CD4-positive, alpha-beta T cell treated with Interleukin-17A for 4 hours (primary cell): ENCODE results near the gene SLC39A8.
A peak's percentile ranks its signal among the peaks of the same experiment; 100 is the strongest.

Experiments used
- DNase-seq: peaks from one replicate; pipeline ENCODE4 v3.0.0-alpha.2; 2020; ENCODE audit warnings: mixed read lengths

SLC39A8 gene

GRCh38 chr4:102339018-102339417, 6.3 kb downstream of the SLC39A8 start:
- DNase-seq = no peak

- DNase-seq = no peak
These were observed 6.9 kb downstream of the SLC39A8 start for GRCh38 chr4:102338405-102338804.

GRCh38 chr4:102335616-102336015, 9.7 kb downstream of the SLC39A8 start:
- no peak for DNase-seq

DNA sequence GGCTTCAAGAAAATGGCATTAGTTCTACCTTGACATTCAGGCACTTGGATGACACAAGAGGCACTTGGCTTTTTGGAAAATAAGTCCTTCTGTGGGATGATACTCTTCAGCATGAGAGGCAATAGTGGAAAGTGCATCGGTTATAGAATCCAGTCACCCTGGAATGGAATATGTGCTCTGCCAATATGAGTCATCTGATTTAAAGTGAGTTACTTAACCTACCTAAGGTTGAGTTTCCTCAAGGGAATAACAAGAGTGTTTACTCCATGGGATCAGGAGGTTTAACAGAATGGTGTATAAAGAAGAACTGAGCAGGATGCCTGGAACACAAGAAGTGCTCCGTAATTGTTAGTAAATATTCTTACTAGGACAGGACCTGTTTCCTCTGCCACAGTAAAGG, 10.7 kb downstream of the SLC39A8 start:
- no peak for DNase-seq

DNA sequence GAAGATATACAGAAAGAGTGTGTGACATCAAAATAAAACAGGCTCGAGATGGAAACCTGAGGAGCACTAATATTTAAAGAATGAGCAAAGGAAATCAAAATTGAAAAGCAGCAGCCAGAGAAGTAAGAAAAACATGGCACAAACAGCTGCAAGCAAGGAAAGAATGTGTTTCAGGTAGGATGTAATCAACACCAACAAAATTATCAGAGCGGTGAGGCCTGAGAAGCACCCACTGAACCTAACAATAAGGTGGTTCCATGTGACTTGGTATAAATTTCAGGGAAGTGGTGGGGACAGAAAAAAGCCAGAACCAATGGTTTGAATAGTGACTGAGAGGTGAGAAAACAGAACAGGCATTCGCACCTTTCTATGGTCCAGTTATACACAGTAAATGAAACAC, 11.5 kb downstream of the SLC39A8 start:
- DNase-seq = no peak

GRCh38 chr4:102328045-102328444, 17.2 kb downstream of the SLC39A8 start:
- DNase-seq = no peak

GRCh38 chr4:102326951-102327350, 18.3 kb downstream of the SLC39A8 start:
- DNase-seq = no peak

DNA sequence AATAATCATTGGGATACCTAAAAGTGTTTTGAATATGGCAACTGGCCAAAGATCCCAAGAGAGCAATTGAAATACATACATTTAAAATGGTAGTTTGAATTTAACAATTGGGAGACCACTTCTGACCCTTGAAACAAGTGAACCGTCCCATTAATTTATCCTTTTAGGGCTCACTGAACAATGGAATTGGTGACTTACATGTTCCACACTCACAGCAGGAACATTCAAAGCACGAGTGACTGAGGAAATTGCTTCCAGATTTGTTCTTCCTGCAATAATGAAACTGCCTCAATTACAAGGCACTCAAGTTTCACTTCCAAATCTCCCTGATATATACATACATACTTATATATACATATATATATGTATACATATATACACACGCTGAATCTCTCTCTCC, 20.6 kb downstream of the SLC39A8 start:
- no peak for DNase-seq

- no peak for DNase-seq
These were observed 22.5 kb downstream of the SLC39A8 start for GRCh38 chr4:102322736-102323135.

DNA sequence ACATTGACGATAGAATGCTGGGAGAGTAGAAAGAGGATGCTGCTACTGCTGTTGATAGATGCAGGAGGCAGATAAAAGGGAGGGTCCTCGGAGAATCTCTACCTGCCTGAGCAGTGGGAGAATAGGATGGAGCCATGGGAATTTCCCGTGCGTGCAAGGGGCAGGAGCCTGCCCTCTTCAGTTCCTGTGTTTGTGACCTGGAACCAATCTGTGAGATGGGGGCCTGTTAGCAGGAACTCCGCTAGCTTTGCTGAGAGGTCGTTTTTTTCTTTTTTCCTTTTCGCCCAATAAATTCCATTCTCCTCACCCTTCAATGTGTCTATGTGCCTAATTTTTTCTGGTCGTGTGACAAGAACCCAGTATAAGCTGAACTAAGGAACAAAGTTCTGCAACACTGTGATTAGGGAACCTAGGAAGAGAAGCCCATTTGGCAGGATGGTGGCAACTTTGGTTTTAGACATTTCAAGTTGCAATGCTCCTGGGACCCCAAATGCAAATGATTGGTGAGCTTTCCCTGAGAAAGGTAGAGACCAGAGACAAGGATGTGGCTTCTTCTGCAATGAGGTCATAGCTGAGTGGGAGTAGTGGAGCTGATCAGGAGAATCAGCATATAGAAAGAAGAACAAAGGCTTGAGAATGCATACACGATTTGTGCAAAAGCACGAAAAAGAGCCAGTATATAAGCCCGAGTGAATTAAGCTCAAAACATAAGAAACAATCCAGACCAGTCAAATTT, 23.9 kb downstream of the SLC39A8 start:
- DNase-seq = no peak

- DNase-seq = no peak
These were observed 25.7 kb downstream of the SLC39A8 start for GRCh38 chr4:102319594-102319993.

DNA sequence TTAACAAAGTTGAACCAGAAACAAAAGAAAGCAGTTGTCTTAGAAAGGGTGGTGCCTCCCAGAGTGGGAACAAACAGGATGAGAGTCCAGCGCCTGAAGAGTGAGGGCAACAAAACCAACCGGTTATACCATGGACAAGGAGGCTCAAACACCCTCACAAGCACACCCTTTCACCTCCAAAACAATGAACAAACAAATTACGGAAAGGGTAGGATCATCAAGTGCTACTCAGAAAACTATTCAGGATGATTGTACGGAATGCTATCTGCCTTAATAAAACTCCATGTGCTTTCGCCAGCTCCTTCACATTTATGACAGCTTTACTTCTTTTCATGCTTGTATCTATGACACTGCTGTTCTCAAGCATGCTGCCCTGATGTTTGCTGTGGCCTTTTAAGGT, 26.8 kb downstream of the SLC39A8 start:
- no peak for DNase-seq

GRCh38 chr4:102318105-102318504, 27.2 kb downstream of the SLC39A8 start:
- no peak for DNase-seq

GRCh38 chr4:102317459-102317858, 27.8 kb downstream of the SLC39A8 start:
- no peak for DNase-seq

DNA sequence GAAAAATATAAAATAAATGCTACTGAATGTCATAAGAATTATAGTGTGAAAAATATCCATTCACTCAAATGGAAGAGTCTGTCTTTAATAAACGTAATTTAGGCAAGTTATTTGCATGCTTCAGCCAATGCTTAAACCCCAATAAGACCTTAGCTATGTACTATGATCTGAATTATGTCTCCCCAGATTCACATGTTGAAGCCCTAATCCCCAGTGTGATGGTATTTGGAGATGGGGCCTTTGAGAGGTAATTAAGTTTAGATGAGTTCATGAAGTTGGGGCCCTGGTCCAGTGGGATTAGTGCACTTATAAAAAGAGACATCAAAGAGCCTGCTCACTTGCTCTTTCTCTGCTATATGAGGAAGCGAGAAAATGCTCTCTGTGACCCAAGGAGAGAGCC, 28.7 kb downstream of the SLC39A8 start:
- no peak for DNase-seq

DNA sequence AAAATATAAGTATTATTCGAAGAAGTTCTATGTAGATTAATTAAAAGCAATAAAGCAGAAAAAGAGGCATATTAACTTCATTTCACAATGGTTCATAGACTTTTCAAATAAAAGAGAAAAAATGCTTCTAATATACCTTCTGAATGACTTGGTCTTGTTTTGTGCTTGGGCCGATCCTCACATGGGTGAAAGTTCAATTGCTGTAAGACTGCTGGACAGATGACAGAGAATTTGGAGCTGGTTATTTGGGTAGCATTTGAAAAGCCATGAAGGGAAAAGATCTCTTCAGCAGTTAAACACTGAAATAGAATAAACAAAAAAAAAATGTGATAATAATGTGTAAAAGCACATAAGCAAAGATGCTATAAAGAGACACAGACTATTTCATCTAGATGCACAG, 29.8 kb downstream of the SLC39A8 start:
- DNase-seq = no peak

GRCh38 chr4:102312417-102312816, 32.9 kb downstream of the SLC39A8 start:
- no peak for DNase-seq

GRCh38 chr4:102311912-102312311, 33.4 kb downstream of the SLC39A8 start:
- no peak for DNase-seq

- DNase-seq = no peak
These were observed 33.9 kb downstream of the SLC39A8 start for GRCh38 chr4:102311407-102311806.

DNA sequence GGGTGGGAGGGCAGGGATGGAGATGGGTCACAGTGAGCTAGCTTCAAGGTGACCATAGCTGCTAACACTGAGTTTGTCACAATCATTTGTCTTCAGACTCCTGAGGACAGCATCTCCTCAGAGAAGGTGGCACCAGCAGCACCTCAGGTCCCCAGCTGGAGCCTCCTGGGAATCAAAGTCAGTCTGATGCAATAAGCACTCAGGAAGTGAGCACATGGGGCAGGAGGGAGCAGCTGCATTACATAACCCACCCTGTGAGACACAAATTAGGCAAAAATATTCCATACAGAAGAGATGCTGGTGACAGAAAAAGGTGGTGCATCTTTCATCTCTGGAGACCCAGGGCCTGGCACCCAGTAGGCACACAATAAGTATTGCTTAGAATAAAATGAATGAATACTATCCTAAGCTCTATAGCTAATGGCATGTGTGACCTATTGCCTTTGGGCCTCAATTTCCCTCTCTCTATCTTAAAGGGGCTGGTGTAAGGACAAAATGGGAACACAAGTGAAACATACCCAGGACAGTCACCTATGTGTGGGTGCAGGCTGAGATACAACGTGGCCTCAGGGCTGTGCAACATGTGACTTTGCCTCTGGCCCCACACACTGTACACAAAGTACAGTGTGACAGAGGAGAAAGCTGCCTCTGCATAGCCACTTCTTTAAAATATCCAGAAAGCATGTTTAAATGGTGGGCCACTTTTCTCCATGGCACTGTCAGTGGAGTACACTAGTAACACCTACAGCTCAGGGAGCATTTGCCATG, 37.1 kb downstream of the SLC39A8 start:
- DNase-seq = no peak

GRCh38 chr4:102305666-102306065, 39.6 kb downstream of the SLC39A8 start:
- DNase-seq = no peak

- DNase-seq = no peak
These were observed 42.5 kb downstream of the SLC39A8 start for GRCh38 chr4:102302762-102303161.

- DNase-seq = no peak
These were observed 44.1 kb downstream of the SLC39A8 start for GRCh38 chr4:102301167-102301566.

DNA sequence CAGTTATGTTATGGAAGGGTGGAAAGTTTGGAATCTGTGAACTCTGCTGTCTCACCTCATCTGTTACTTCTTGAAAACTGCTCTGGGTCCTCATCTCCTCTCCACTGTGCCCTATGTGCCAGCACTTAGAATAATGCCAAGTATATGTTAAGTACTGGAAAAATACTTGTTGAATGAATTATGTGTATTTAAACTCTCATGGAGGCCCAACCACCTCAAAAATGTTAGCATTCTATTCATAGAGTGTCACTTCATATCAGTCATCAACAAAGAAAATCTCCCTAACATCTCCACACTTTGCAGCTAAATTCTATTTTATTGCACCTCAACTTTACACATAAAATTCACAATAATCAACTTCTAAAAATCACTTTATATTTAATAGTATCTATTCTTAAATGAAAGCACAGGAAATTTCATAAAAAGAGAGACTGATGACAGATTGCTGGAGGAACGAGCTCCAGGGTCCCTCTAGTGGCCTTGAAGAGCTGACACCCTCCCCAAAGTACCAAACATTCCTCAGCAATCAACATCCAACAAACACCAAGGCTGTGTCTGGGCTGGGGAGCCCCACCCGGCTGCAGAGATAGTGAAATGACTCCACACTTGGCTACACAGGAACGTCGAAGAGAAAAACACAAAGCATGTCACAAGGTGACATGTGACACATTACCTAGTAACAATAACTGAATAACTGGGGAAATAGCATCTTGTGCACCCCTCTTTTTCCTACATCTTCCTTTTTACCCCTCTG, 45.8 kb downstream of the SLC39A8 start:
- DNase-seq = peak; percentile 31
